Measurements from ENCODE around the gene ISCA1.

Gene ISCA1

GRCh38 chr9:86281593-86282076 is 703 bp downstream of the ISCA1 start (continued):
- TF ChIP-seq PATZ1 (tag by site-specific recombination; IDR thresholded peaks at IDR 0.05) (peak; percentile 98; the same call in 1 of the 2 replicates), ZNF433 (tag by site-specific recombination; IDR thresholded peaks at IDR 0.05; ENCODE audit: low read depth) (no peak), ZBTB48 (tag by site-specific recombination; IDR thresholded peaks at IDR 0.05) (0 out of 2 replicates have a peak, but pooled peaks have one; percentile 67), ZNF518A (tag by site-specific recombination; conservative IDR thresholded peaks at IDR 0.05; ENCODE audit: low read depth) (no peak), ZNF266 (tag by site-specific recombination; IDR thresholded peaks at IDR 0.05; ENCODE audit: low read depth) (no peak), ZNF248 (tag by site-specific recombination; IDR thresholded peaks at IDR 0.05) (no peak), ZSCAN16 (tag by site-specific recombination; IDR thresholded peaks at IDR 0.05) (peak; percentile 24; the same call in 1 of the 2 replicates), ZNF423 (tag by site-specific recombination; IDR thresholded peaks at IDR 0.05) (peak; percentile 80), ZNF704 (tag by site-specific recombination; IDR thresholded peaks at IDR 0.05) (no peak), ZSCAN5A (tag by site-specific recombination; IDR thresholded peaks at IDR 0.05) (0 out of 2 replicates have a peak, but pooled peaks have one; percentile 14), EGR2 (tag by site-specific recombination; IDR thresholded peaks at IDR 0.05; ENCODE audit: low read depth) (peak; percentile 95; the same call in 1 of the 2 replicates)

- POLR2A ChIA-PET, result no interaction called here
- no peak for TF ChIP-seq TSHZ1 (tag by site-specific recombination; IDR thresholded peaks at IDR 0.05; ENCODE audit: borderline replicate concordance)
- no peak for TF ChIP-seq ZNF704 (tag by site-specific recombination; IDR thresholded peaks at IDR 0.05)
- no peak for TF ChIP-seq ZNF488 (tag by site-specific recombination; IDR thresholded peaks at IDR 0.05)
- CTCF ChIA-PET, result interaction anchor here (0.7 to 0.9 kb wide), 2 partner anchors 78 to 124 kb away, joined by 3 to 4 read pairs; no protein-coding TSS in a partner anchor
- Histone ChIP-seq H3K27ac (ENCODE audit: extremely low read depth, low read depth, low read length) (no peak overlapping the region), H3K4me1 (ENCODE audit: control insufficient read depth, insufficient read depth, low read length) (no peaks in the 10 kb centered on the region), H3K9me3 (ENCODE audit: control insufficient read depth, insufficient read depth, low read depth, low read length) (no peaks in the 10 kb centered on the region), H3K4me3 (ENCODE audit: low read depth, low read length) (no peak overlapping the region), H3K36me3 (ENCODE audit: control insufficient read depth in 2 of 2, insufficient read depth in 1 of 2, low read length in 2 of 2) (peaks cover 0 to 13% of the 10 kb centered on the region in 2 experiments; a peak in 2 of 3 replicates)
Measured at GRCh38 chr9:86280580-86280979, 1.8 kb downstream of the ISCA1 start.
